Endodermal cell (in vitro differentiated cells): Measurements from ENCODE around the gene ABCB7. TPM values are rescaled to one million over a fixed set of nuclear protein-coding genes. Genes with fewer than 3 reads are reported as not detected.

Source experiments
- DNase-seq: peaks from one replicate; pipeline ENCODE4 v3.0.0-alpha.2; 2017
- H3K27ac ChIP-seq: 2 replicates; pipeline ENCODE4 v1.5.1; 2013; ENCODE audit warnings: mild to moderate bottlenecking, low read depth, low read length, moderate library complexity
- H3K27me3 ChIP-seq: 2 replicates; pipeline ENCODE4 v1.6.1; 2013; ENCODE audit warnings: mild to moderate bottlenecking, low read length, moderate library complexity; ENCODE audit not compliant: insufficient read depth, control insufficient read depth, poor library complexity, severe bottlenecking
- H3K36me3 ChIP-seq: 2 replicates; pipeline ENCODE4 v1.7.0; 2013; ENCODE audit warnings: mild to moderate bottlenecking, low read length, moderate library complexity; ENCODE audit not compliant: control insufficient read depth, insufficient read depth
- H3K4me1 ChIP-seq: one replicate; pipeline ENCODE4 v1.7.0; 2013; ENCODE audit warnings: low read length; ENCODE audit not compliant: control insufficient read depth, insufficient read depth
- H3K4me3 ChIP-seq: 2 replicates; pipeline ENCODE4 v1.5.1; 2013; ENCODE audit warnings: mild to moderate bottlenecking, low read length, moderate library complexity
- H3K9ac ChIP-seq: 2 replicates; pipeline ENCODE4 v1.6.1; 2013; ENCODE audit warnings: mild to moderate bottlenecking, low read length, moderate library complexity; ENCODE audit not compliant: poor library complexity, severe bottlenecking; ENCODE audit errors: extremely low read depth
- H3K9me3 ChIP-seq: 2 replicates; pipeline ENCODE4 v1.6.1; 2013; ENCODE audit warnings: mild to moderate bottlenecking, low read length, moderate library complexity; ENCODE audit not compliant: control insufficient read depth
- H3K27ac Mint-ChIP-seq: 2 replicates; pipeline ENCODE4 v1.8.0; 2020; ENCODE audit warnings: mixed read lengths
- H3K27me3 Mint-ChIP-seq: 2 replicates; pipeline ENCODE4 v1.8.0; 2021; ENCODE audit warnings: mild to moderate bottlenecking, mixed read lengths; ENCODE audit not compliant: insufficient read depth
- H3K36me3 Mint-ChIP-seq: 2 replicates; pipeline ENCODE4 v1.8.0; 2020; ENCODE audit warnings: low read depth, mixed read lengths
- H3K4me1 Mint-ChIP-seq: 2 replicates; pipeline ENCODE4 v1.8.0; 2020; ENCODE audit warnings: mixed read lengths
- H3K4me3 Mint-ChIP-seq: 2 replicates; pipeline ENCODE4 v1.8.0; 2020; ENCODE audit warnings: mild to moderate bottlenecking, moderate library complexity, mixed read lengths
- H3K9me3 Mint-ChIP-seq: 2 replicates; pipeline ENCODE4 v1.8.0; 2020; ENCODE audit warnings: mild to moderate bottlenecking, mixed read lengths
- WGBS, 2 experiments: methylation state at CpG; one replicate each; pipeline versions ENCODE4 v1.1.5 to v1.1.7; 2013; ENCODE audit warnings: missing lambda C conversion rate in 2 of 2, mixed read lengths in 1 of 2; ENCODE audit not compliant: insufficient coverage in 1 of 2, insufficient read length in 1 of 2; 5-methylcytosine and 5-hydroxymethylcytosine counted together
- total RNA-seq, 2 donors: library from RNA; stranded (reverse); fragmentation: NEBNext Ultra II Directional in 1 of 2; extraction: Animal tissue kit (Norgen Biotek cat#: 25700) in 1 of 2; gene quantifications; 2 replicates in 1 of 2; 3 replicates in 1 of 2; pipeline ENCODE4 v1.2.1, GENCODE V29; 2021
- TF ChIP-seq, protein P1 (sequence below): fragments of 200-600 bp; sonication (generic); conservative IDR thresholded peaks from 2 replicates; pipeline ENCODE4 v1.5.0; 2021; ENCODE audit warnings: antibody characterized with exemption, mild to moderate bottlenecking

ABCB7 gene
- total RNA-seq, 2 donors from 2014 or later: 38.2 to 40.0 TPM

DNA sequence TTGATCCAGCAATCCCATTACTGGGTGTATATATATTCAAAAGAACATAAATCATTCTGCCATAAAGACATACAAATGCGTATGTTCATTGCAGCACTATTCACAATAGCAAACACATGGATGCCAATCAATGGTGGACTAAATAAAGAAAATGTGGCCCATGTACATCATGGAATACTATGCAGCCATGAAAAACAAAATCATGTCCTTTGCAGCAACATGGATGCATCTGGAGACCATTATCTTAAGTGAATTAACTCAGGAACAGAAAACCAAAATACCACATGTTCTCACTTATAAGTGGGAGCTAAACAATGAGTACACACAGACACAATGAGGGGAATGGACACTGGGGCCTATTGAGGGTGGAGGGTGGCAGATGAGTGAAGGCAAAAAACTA is 81.6 kb downstream of the ABCB7 start:
- Mint-ChIP-seq H3K27me3 (no peaks in the 10 kb centered on the region), H3K9me3 (peaks cover 28% of the 10 kb centered on the region), H3K4me3 (no peak overlapping the region), H3K36me3 (peaks cover 12% of the 10 kb centered on the region), H3K27ac (no peak overlapping the region), H3K4me1 (peaks cover 11% of the 10 kb centered on the region)
- Histone ChIP-seq H3K4me3 (no peak overlapping the region), H3K9ac (no peak overlapping the region), H3K9me3 (no peaks in the 10 kb centered on the region), H3K27me3 (no peaks in the 10 kb centered on the region), H3K4me1 (no peaks in the 10 kb centered on the region), H3K36me3 (peaks cover 3% of the 10 kb centered on the region), H3K27ac (no peak overlapping the region)
- TF ChIP-seq, protein P1, sequence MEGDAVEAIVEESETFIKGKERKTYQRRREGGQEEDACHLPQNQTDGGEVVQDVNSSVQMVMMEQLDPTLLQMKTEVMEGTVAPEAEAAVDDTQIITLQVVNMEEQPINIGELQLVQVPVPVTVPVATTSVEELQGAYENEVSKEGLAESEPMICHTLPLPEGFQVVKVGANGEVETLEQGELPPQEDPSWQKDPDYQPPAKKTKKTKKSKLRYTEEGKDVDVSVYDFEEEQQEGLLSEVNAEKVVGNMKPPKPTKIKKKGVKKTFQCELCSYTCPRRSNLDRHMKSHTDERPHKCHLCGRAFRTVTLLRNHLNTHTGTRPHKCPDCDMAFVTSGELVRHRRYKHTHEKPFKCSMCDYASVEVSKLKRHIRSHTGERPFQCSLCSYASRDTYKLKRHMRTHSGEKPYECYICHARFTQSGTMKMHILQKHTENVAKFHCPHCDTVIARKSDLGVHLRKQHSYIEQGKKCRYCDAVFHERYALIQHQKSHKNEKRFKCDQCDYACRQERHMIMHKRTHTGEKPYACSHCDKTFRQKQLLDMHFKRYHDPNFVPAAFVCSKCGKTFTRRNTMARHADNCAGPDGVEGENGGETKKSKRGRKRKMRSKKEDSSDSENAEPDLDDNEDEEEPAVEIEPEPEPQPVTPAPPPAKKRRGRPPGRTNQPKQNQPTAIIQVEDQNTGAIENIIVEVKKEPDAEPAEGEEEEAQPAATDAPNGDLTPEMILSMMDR: no peak
- no peak for DNase-seq
- WGBS, 2 experiments: no CpG with 5 or more reads among the region's 1 CpG

DNA sequence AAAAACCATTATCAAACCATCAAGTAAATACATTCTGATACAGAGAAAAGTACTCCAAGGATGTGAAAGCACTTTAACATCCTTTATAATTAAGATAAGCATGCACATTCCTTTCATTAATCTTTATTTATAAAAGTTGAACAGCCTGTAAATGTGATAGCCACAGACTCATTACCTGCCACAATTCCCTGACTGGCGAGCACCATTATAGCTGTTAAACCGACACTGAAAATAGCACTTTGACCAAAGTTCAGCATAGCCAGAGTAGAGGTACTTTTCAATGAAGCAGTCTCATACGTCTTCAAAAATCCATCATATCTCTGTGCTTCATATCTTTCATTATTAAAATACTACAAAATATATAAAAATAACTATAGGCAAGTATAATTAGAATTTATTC is 84.7 kb downstream of the ABCB7 start:
- no peak overlapping the region for H3K27ac Mint-ChIP-seq
- 79% methylated on average over 3 of the region's 3 CpGs; no CpG with 5 or more reads in 1 of the 2 experiments for WGBS, 2 experiments
- Histone ChIP-seq H3K36me3 (peaks cover 3% of the 10 kb centered on the region), H3K27ac (no peak overlapping the region), H3K9me3 (no peaks in the 10 kb centered on the region), H3K4me3 (no peak overlapping the region), H3K27me3 (no peaks in the 10 kb centered on the region), H3K9ac (no peak overlapping the region), H3K4me1 (no peaks in the 10 kb centered on the region)
- DNase-seq: no peak
- TF ChIP-seq, protein P1: no peak
- no peaks in the 10 kb centered on the region for H3K27me3 Mint-ChIP-seq
- H3K4me3 Mint-ChIP-seq: no peak overlapping the region
- peaks cover 11% of the 10 kb centered on the region for H3K4me1 Mint-ChIP-seq
- H3K9me3 Mint-ChIP-seq: peaks cover 23% of the 10 kb centered on the region
- peaks cover 16% of the 10 kb centered on the region for H3K36me3 Mint-ChIP-seq

DNA sequence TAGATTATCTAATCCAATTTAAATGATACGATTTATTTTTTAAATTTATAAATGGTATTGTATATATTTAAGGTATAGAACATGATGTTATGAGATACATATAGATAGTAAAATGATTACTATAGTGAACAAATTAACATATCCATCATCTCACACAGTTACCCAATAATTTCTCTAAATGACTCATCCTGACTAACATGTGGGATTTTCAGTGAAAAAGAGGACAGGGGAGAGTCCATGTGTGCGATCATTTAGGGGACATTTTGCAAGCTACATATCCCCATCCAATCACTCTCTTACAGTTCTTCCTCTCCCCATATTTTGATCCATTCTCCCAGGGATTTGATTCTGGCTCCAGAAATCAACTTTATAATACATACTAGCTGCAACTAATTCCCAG is 88.2 kb downstream of the ABCB7 start:
- Mint-ChIP-seq H3K36me3 (peaks cover 4% of the 10 kb centered on the region), H3K4me3 (no peak overlapping the region), H3K27me3 (no peaks in the 10 kb centered on the region), H3K9me3 (peaks cover 15% of the 10 kb centered on the region), H3K27ac (no peak overlapping the region), H3K4me1 (peaks cover 11% of the 10 kb centered on the region)
- no peaks in the 10 kb centered on the region for H3K4me1 ChIP-seq
- no peaks in the 10 kb centered on the region for H3K27me3 ChIP-seq
- TF ChIP-seq, protein P1: no peak
- no peak overlapping the region for H3K4me3 ChIP-seq
- H3K9me3 ChIP-seq: no peaks in the 10 kb centered on the region
- no peak for DNase-seq
- no peak overlapping the region for H3K27ac ChIP-seq
- peaks cover 3% of the 10 kb centered on the region for H3K36me3 ChIP-seq
- 100% methylated on average over 1 of the region's 2 CpGs; no CpG with 5 or more reads in 1 of the 2 experiments for WGBS, 2 experiments
- no peak overlapping the region for H3K9ac ChIP-seq
